K562 (cell line): ENCODE measurements around the gene ITPR2. TPM values are rescaled to one million over a fixed set of nuclear protein-coding genes. Genes with fewer than 3 reads are reported as not detected.

Source experiments
- ATAC-seq: fragments of 200-7000 bp; cut with Tn5 transposase; 3 replicates; pipeline ENCODE4 v1.9.1; 2020; ENCODE audit warnings: moderate library complexity
- BruUV-seq: library from RNA; stranded (reverse); fragments of 400-500 nt; replicated peaks from 2 replicates; lab custom pipeline; 2021; lab: Mats Ljungman, UMichigan
- CTCF ChIA-PET: fragments of 300-600 bp; formaldehyde crosslinking; extraction: SDS; loops from one replicate; lab custom pipeline; 2021; ENCODE audit warnings: low intra/inter-chr PET ratio; lab: Yijun Ruan, JAX
- POLR2A ChIA-PET: fragments of 300-600, 350-650 bp; sonication (Branson Sonifier 250); formaldehyde crosslinking; extraction: SDS; loops from one replicate; lab custom pipeline; 2021; ENCODE audit warnings: antibody characterized with exemption, inconsistent platforms; lab: Yijun Ruan, JAX
- DNase-seq, 4 experiments: peaks; one replicate each; pipeline versions ENCODE4 v3.0.0 to v3.0.0-alpha.2; 2011 to 2018; ENCODE audit warnings: low spot score in 3 of 4, mixed read lengths in 3 of 4; ENCODE audit errors: extremely low read depth in 1 of 4
- FAIRE-seq: peaks from 2 replicates; lab custom pipeline; 2011; peaks lifted over from hg19 to GRCh38; lab: Jason Lieb, UNC
- H2AFZ ChIP-seq: 2 replicates; pipeline ENCODE4 v1.6.0; 2011; ENCODE audit warnings: low read depth, low read length, control low read depth, inconsistent platforms
- H3K27ac ChIP-seq: fragments of 200-600 bp; 3 replicates; pipeline ENCODE4 v1.8.0; 2011; ENCODE audit warnings: low read depth, mild to moderate bottlenecking, control low read depth, inconsistent platforms, low read length, moderate library complexity, mixed read lengths; ENCODE audit errors: extremely low read depth
- H3K27me3 ChIP-seq, 2 experiments: fragments of 300-600 bp in 1 of 2; 2 replicates in 1 of 2; 3 replicates in 1 of 2; pipeline versions ENCODE4 v1.6.0 to v1.8.0; 2011; ENCODE audit warnings: inconsistent platforms in 2 of 2, low read length in 2 of 2, mild to moderate bottlenecking in 1 of 2, mixed read lengths in 1 of 2, moderate library complexity in 1 of 2; ENCODE audit not compliant: control insufficient read depth in 2 of 2, insufficient read depth in 2 of 2
- H3K36me3 ChIP-seq: fragments of 300-600 bp; 3 replicates; pipeline ENCODE4 v1.8.0; 2011; ENCODE audit warnings: mild to moderate bottlenecking, low read length, inconsistent platforms; ENCODE audit not compliant: control insufficient read depth, insufficient read depth
- H3K4me1 ChIP-seq, 2 experiments: fragments of 200-600 bp in 1 of 2; replicated peaks in 1 of 2; 2 replicates in 1 of 2; 3 replicates in 1 of 2; pipeline versions ENCODE4 v1.5.1 to v1.8.0; 2011; ENCODE audit warnings: inconsistent platforms in 2 of 2, low read length in 2 of 2, mild to moderate bottlenecking in 1 of 2, mixed read lengths in 1 of 2, moderate library complexity in 1 of 2; ENCODE audit not compliant: control insufficient read depth in 2 of 2, insufficient read depth in 2 of 2
- H3K4me2 ChIP-seq: 2 replicates; pipeline ENCODE4 v1.6.1; 2011; ENCODE audit warnings: low read length, control low read depth, inconsistent platforms, mixed read lengths; ENCODE audit not compliant: insufficient read depth
- H3K4me3 ChIP-seq: fragments of 200-600 bp; sonication (generic), shearing (Covaris generic); 2 replicates; pipeline ENCODE4 v1.5.1; 2016; ENCODE audit warnings: control low read depth, inconsistent platforms
- H3K79me2 ChIP-seq: fragments of 200-600 bp; 3 replicates; pipeline ENCODE4 v1.8.0; 2011; ENCODE audit warnings: low read length, inconsistent platforms; ENCODE audit not compliant: control insufficient read depth, insufficient read depth
- H3K9ac ChIP-seq, 2 experiments: 2 replicates each; pipeline versions ENCODE4 v1.6.0 to v1.6.1; 2011; ENCODE audit warnings: low read depth in 2 of 2, low read length in 2 of 2, control low read depth in 1 of 2, inconsistent platforms in 1 of 2, mild to moderate bottlenecking in 1 of 2, mixed read lengths in 1 of 2; ENCODE audit not compliant: insufficient read depth in 1 of 2
- H3K9me1 ChIP-seq: one replicate; pipeline ENCODE4 v1.6.0; 2011; ENCODE audit warnings: inconsistent platforms, mild to moderate bottlenecking, low read length, moderate library complexity; ENCODE audit not compliant: control insufficient read depth, insufficient read depth
- H3K9me3 ChIP-seq: replicated peaks from 2 replicates; pipeline ENCODE4 v1.5.1; 2011; ENCODE audit warnings: low read depth, low read length, inconsistent platforms; ENCODE audit not compliant: control insufficient read depth, insufficient read depth
- H4K20me1 ChIP-seq: replicated peaks from 2 replicates; pipeline ENCODE4 v1.6.1; 2011; ENCODE audit warnings: low read length, inconsistent platforms, mixed read lengths; ENCODE audit not compliant: control insufficient read depth, insufficient read depth
- CBX2 ChIP-seq: fragments of 200-600 bp; sonication (generic); IDR thresholded peaks from one replicate; pipeline ENCODE4 v1.6.1; 2012; ENCODE audit warnings: mild to moderate bottlenecking, low read length, inconsistent platforms; ENCODE audit not compliant: insufficient read depth, poor library complexity, severe bottlenecking
- ELK1 ChIP-seq: sonication (generic); formaldehyde crosslinking; IDR thresholded peaks from 2 replicates; pipeline ENCODE4 v1.8.1; 2022; ENCODE audit warnings: missing genetic modification reagents
- GTF2E2 ChIP-seq: fragments of 200-800 bp; sonication (Bioruptor generic); IDR thresholded peaks from 2 replicates; pipeline ENCODE4 v1.6.1; 2016; ENCODE audit warnings: missing genetic modification characterization, missing compliant biosample characterization
- HDAC6 ChIP-seq: IDR thresholded peaks from 2 replicates; pipeline ENCODE4 v1.6.1; 2012; ENCODE audit warnings: low read depth, mild to moderate bottlenecking, control low read depth, inconsistent platforms, low read length, moderate library complexity
- HMGN3 ChIP-seq: IDR thresholded peaks from 2 replicates; pipeline ENCODE4 v1.6.1; 2011; ENCODE audit warnings: borderline replicate concordance, low read depth, mild to moderate bottlenecking, mixed read lengths, low read length; ENCODE audit not compliant: insufficient read length; ENCODE audit errors: extremely low read depth
- LEF1 ChIP-seq: fragments of 450-650 bp; IDR thresholded peaks from 2 replicates; pipeline ENCODE4 v1.6.1; 2016; ENCODE audit warnings: mild to moderate bottlenecking
- MYC ChIP-seq, 2 experiments: fragments of 250-450 bp in 1 of 2; sonication (Bioruptor Pico) in 1 of 2; IDR thresholded peaks; 2 replicates each; pipeline versions ENCODE4 v1.5.1 to v1.6.1; 2012 to 2021; ENCODE audit warnings: low read depth in 2 of 2, borderline replicate concordance in 1 of 2, improper control_type of control experiment in 1 of 2, low read length in 1 of 2, mild to moderate bottlenecking in 1 of 2, moderate library complexity in 1 of 2
- POLR2H ChIP-seq: IDR thresholded peaks from 2 replicates; pipeline ENCODE4 v1.6.1; 2016; ENCODE audit warnings: missing genetic modification characterization, low read depth, mild to moderate bottlenecking, control low read depth, missing compliant biosample characterization, moderate library complexity
- PYGO2 ChIP-seq: fragments of 450-650 bp; IDR thresholded peaks from 2 replicates; pipeline ENCODE4 v1.6.1; 2016; ENCODE audit warnings: mild to moderate bottlenecking, missing genetic modification characterization, moderate library complexity, missing compliant biosample characterization
- SAFB ChIP-seq: fragments of 200-400 bp; formaldehyde crosslinking; IDR thresholded peaks from 2 replicates; pipeline ENCODE4 v1.6.1; 2017; ENCODE audit warnings: low read depth, low read length, borderline replicate concordance
- STAT5A ChIP-seq: IDR thresholded peaks from 2 replicates; pipeline ENCODE4 v1.6.1; 2012; ENCODE audit warnings: low read length, inconsistent platforms, borderline replicate concordance
- TRIM24 ChIP-seq, 2 experiments: fragments of 450-650 bp; IDR thresholded peaks; 2 replicates each; pipeline ENCODE4 v1.6.1; 2016
- VEZF1 ChIP-seq: fragments of 200-800 bp; sonication (Bioruptor generic); IDR thresholded peaks from 2 replicates; pipeline ENCODE4 v1.6.1; 2017; ENCODE audit warnings: missing genetic modification characterization, missing compliant biosample characterization
- ZFP36 ChIP-seq: fragments of 150-350 bp; IDR thresholded peaks from 2 replicates; pipeline ENCODE4 v1.6.1; 2018; ENCODE audit warnings: low read length, low read depth; ENCODE audit not compliant: partially characterized antibody
- ZNF263 ChIP-seq: sonication (generic); formaldehyde crosslinking; IDR thresholded peaks from 2 replicates; pipeline ENCODE4 v1.8.0; 2022; ENCODE audit warnings: mild to moderate bottlenecking, missing genetic modification reagents, borderline replicate concordance
- ZNF274 ChIP-seq: IDR thresholded peaks from 2 replicates; pipeline ENCODE4 v1.6.1; 2011; ENCODE audit warnings: low read depth, mild to moderate bottlenecking, low read length, moderate library complexity, borderline replicate concordance
- ZNF561 ChIP-seq: fragments of 450-650 bp; formaldehyde crosslinking; conservative IDR thresholded peaks from 2 replicates; pipeline ENCODE4 v1.4.0; 2020; ENCODE audit warnings: mild to moderate bottlenecking, moderate library complexity
- WGBS: fragments of 100-300 bp; shearing (Covaris generic); methylation state at CpG from one replicate; pipeline ENCODE4 v1.1.6; 2016; ENCODE audit warnings: low coverage, mixed read lengths; ENCODE audit not compliant: insufficient coverage; ENCODE audit errors: missing lambda C conversion rate; 5-methylcytosine and 5-hydroxymethylcytosine counted together
- in situ Hi-C: fragments of 300-500 bp; cut with MboI; formaldehyde crosslinking; loops from 4 replicates; pipeline ENCODE4 v1.15.0; 2018; ENCODE audit warnings: inconsistent platforms, mixed read lengths
- intact Hi-C: fragments of 100-400 bp; cut with micrococcal nuclease; formaldehyde crosslinking; loops from 2 replicates; pipeline ENCODE4 v1.14.2; 2022
- polyA plus RNA-seq, 8 experiments: library from polyadenylated mRNA; depleted of rRNA in 4 of 8; stranded (reverse) in 5 of 8; unstranded in 3 of 8; fragments of >200 nt; fragmentation: Nextera tagmentation in 2 of 8; fragmentation: Illumina TruSeq in 1 of 8; extraction: Ambion mirVana in 2 of 8; extraction: Trizol in 1 of 8; gene quantifications; 2 replicates each; pipeline versions ENCODE4 v1.2.1 to v1.2.3, GENCODE V29; 2011 to 2014; ENCODE audit warnings: inconsistent platforms in 1 of 8, missing spikeins in 1 of 8
- total RNA-seq, 7 experiments: library from RNA; depleted of rRNA in 6 of 7; stranded (reverse); fragments of >200 nt in 6 of 7; fragmentation: Illumina TruSeq in 2 of 7; extraction: Trizol in 2 of 7; gene quantifications; 2 replicates each; pipeline versions ENCODE4 v1.2.1 to v1.2.3, GENCODE V29; 2011 to 2021; ENCODE audit warnings: low replicate concordance in 1 of 7
- TF ChIP-seq, protein P1 (sequence below): sonication (generic); formaldehyde crosslinking; IDR thresholded peaks from 2 replicates; pipeline ENCODE4 v1.8.0; 2022; ENCODE audit warnings: mild to moderate bottlenecking, missing genetic modification reagents

The ITPR2 gene
- total and polyA plus RNA-seq, 9 of the 15 experiments (the other 6 are each of a cell fraction or from before 2014, with no cell fraction given) = 0.21 to 3.3 (median 0.95) TPM

GRCh38 chr12:26713885-26714383 is 119.1 kb downstream of the ITPR2 start:
- Histone ChIP-seq H3K27ac (no peak overlapping the region), H3K79me2 (no peaks in the 10 kb centered on the region), H2AFZ (no peak overlapping the region), H3K9me3 (no peaks in the 10 kb centered on the region), H3K27me3 (no peaks in the 10 kb centered on the region; a peak in 1 of 5 replicates), H3K9ac (no peak overlapping the region), H3K4me3 (no peak overlapping the region), H3K4me1 (no peaks in the 10 kb centered on the region), H3K36me3 (no peaks in the 10 kb centered on the region), H3K4me2 (no peak overlapping the region), H4K20me1 (no peaks in the 10 kb centered on the region), H3K9me1 (no peaks in the 10 kb centered on the region)
- TF ChIP-seq STAT5A = no peak
- TF ChIP-seq VEZF1 (CRISPR knock-in tag) = no peak
- no peak for TF ChIP-seq HDAC6
- TF ChIP-seq CBX2 = no peak
- no peak for TF ChIP-seq GTF2E2
- no peak for TF ChIP-seq LEF1
- TF ChIP-seq SAFB = no peak
- no peak for TF ChIP-seq TRIM24 (IDR thresholded peaks at IDR 0.05)
- no peak for TF ChIP-seq ELK1 (CRISPR knock-in tag)
- no peak for TF ChIP-seq HMGN3
- TF ChIP-seq ZNF274 = no peak
- no peak for TF ChIP-seq ZNF561 (CRISPR knock-in tag)
- no peak for TF ChIP-seq POLR2H (tag)
- TF ChIP-seq MYC (IDR thresholded peaks at IDR 0.05; ENCODE audit: low read depth, low read length) = no peak
- no peak for TF ChIP-seq MYC (CRISPR knock-in tag; IDR thresholded peaks at IDR 0.05; ENCODE audit: borderline replicate concordance, low read depth)
- no peak for TF ChIP-seq ZNF263 (CRISPR knock-in tag)
- TF ChIP-seq ZFP36 = no peak
- TF ChIP-seq PYGO2 (tag) = no peak
- TF ChIP-seq, protein P1, sequence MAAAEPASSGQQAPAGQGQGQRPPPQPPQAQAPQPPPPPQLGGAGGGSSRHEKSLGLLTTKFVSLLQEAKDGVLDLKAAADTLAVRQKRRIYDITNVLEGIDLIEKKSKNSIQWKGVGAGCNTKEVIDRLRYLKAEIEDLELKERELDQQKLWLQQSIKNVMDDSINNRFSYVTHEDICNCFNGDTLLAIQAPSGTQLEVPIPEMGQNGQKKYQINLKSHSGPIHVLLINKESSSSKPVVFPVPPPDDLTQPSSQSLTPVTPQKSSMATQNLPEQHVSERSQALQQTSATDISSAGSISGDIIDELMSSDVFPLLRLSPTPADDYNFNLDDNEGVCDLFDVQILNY = no peak
- BruUV-seq = no TSS peak
- intact Hi-C loops = no loop called here
- no peak for DNase-seq
- ATAC-seq = no peak
- POLR2A ChIA-PET = no interaction called here
- in situ Hi-C loops = no loop called here
- 0% methylated on average over 8 of the region's 8 CpGs for WGBS
- CTCF ChIA-PET = no interaction called here
- no peak for FAIRE-seq
